Measurements from ENCODE around the gene MEF2A. TPM values are rescaled to one million over a fixed set of nuclear protein-coding genes. Genes with fewer than 3 reads are reported as not detected.
A peak's percentile ranks its signal among the peaks of the same experiment; 100 is the strongest.
"Not testable (repeated sequence)": the region's sequence is repeated elsewhere in the genome, so short reads cannot be mapped to it uniquely, and the experiment has no call there.

Gene MEF2A
- total RNA-seq, 1 donor from 2014 or later: 25.5 TPM

DNA sequence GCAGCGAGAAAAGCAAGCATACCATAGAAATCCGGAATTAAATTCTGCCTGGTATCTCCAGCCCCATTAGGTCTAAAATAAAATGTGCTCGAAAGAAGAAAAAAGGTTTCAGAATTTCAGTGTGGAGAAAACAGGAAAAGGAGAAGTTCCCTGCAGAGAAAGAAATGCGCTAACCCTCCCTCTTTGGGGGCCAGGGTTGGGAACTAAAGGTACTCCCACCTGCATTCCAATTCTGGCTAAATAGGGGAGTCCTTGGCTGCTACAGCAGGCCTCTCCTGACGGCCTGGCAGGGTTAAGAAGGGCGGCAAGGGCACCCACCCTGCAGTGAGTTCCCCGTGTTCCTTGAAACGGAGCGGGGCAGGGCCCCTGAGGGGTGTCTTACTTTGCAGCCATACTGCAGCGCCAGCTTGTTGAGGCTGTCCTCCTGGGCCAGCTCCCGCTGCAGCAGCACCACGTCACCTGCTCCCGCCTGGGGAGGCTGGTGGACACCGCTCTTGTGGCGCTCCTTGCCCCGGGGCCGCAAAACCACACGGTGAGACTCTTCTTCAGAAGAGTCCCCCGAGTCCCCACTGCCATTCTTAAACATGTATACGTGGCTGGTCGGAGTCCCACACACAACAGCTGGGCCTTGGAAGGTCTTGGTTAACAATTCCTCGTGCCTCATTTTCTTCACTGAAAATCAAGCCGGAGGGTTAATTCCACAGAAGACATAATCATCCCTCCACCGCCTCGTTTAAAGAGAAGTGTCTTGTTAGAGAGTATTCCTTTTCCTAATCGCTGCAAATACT is 165.7 kb downstream of the MEF2A start:
- no peak for ATAC-seq

DNA sequence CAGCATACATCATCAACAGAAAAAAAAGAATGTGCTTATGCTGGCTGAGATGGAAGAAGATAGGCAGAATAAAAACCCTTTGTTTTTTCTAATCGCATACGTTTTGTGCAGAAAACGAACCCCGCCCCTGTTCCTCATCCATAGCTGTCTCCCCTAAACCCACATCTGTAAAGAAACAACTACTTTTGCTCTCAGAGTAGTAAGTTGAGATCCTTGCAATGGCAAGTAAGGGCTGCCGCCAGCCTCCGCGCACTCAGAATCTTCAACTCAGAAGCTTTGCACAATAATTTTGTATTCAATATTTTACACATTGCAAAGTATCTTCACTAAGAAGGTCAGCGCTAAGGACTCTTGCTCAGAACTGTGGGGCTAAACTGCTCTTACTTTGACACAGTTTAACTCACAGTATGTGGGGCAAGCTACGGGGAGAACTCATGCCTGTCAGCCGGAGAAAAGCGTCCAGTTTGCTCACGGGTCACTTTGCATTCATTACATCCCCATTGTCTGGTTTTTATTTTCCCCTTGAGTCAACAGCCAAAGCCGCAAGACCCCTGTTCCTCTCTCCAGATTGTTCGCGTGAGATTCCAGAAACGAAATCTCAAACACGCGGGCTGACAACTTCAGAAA is 166.5 kb downstream of the MEF2A start:
- ATAC-seq: no peak

DNA sequence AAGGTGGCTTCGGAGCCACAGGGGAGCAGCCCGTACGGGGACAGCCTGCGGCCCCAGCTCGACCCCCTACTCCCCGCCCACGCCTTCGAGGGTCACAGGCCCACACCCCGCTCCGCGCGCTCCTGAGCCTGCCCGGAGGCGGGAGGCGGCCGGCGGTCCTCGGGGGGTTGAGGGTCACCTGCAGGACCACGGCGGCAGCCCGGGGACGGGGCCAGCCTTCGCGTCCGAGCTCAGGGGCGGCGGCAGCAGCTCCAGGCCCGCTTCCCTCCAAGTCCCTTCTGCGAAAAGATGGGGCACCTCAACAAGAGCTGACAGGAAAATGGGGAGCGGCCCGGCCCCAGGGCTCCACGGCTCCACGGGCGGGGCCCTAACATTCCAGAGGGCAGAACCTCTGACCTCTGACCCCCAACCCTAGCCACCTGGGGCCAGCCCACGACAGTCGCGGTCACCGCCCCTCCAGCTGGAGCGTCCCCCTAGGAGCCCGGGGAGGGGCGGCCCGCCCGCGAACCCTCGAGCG is 167.0 kb downstream of the MEF2A start:
- peak; percentile 80 for ATAC-seq

DNA sequence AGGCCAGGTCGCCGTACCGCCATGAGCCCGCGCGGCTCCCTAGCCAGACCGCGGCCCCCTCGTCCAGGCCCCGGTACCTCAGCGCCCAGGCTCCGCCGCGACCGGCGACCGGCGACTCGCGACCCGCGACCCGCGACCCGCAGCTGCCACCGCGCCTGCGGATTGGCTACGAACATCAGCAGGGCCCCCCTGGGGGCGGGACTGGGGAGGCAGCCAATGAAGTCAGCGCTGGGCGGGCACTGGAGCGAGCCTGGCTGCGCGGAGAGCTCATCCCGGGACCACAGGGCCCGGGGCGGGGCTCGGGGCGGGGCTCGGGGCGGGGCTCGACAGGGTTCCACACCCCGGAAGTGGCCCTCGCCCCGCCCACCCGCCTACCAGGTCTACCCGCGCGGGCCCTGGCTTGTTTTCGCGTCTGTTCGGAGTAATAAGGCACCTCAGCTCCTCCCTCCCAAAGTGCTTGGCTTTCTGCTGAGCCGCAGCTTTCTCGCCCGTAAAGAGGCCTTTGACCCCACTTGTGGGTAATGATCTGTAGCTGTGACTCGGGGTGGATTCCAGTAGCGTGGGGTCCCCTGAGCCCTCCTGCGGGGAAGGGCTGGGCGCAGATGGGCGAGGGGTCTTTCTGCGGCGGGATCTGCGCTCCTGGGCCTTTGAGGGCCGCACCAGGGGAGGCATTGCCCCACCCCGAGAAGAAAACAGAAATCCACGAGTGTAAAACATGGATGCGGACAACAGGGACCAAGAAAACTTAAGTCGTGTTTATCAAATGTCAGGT is 167.7 kb downstream of the MEF2A start, which contains the start of gene LYSMD4:
LYSMD4 (minus strand) TSS at position 170 of the 772 bp plus-strand sequence. CDS start 1,438 bp downstream, outside the sequence.
- peak; percentile 99 for ATAC-seq

DNA sequence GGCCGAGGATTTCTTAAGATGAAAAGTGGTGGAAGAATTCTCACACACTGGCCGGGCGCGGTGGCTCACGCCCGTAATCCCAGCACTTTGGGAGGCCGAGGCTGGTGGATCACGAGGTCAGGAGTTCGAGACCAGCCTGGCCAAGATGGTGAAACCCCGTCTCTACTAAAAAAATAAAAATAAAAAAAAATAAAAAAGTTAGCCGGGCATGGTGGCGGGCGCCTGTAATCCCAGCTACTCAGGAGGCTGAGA is 168.2 kb downstream of the MEF2A start:
- ATAC-seq: not testable (repeated sequence)

DNA sequence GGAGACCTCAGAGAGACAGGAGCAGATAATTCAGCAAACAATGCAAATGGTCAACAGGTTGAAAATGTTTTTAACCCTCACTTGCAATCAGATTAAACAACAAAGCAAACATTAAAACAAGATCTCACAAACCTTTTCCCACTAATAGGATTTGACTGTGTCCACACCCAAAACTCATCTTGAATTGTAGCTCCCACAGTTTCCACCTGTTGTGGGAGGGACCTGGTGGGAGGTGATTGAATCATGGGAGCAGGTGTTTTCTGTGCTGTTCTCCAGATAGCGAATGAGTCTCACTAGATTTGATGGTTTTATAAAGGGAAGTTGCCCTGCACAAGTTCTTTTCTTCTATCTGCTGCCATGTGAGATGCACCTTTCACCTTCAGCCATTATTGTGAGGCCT is 168.8 kb downstream of the MEF2A start:
- ATAC-seq: no peak

DNA sequence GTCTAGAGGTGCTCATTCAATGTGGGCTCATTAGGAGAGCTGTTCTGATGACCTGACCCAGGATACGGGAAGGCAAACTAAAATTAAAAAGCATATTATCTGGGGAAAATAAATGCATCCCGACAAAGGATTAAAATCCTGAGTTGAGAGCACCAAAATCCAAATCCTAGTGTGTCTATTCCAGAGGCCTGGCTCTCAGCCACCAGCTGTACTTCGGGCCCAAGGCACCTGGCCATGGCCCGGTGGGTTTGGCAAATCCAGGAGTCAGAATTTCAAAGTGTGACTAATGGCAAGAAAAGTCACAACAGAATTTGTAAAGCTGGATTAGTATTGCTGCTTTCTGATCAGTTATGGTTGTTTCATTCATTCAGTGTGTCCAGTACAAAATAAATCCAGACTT is 170.1 kb downstream of the MEF2A start:
- ATAC-seq: no peak

DNA sequence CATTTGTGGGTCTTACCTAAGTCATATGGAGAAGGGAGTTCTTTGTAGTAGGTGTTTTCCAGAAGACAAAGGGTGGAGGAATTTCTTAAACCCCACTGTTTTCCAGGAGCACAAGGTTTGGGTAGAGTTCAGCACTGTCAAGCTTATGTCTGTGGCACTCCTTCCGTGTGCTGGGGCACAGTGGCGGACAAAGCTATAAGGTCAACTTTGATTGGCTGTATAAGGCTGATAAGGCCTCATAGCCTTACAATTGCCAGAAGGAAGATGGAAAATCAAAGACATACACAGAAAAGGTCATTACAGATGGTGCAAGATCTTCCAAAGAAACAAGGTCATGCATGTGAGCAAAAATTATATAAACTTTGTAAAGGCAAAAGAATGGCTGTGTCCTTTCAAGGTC is 170.9 kb downstream of the MEF2A start:
- no peak for ATAC-seq

DNA sequence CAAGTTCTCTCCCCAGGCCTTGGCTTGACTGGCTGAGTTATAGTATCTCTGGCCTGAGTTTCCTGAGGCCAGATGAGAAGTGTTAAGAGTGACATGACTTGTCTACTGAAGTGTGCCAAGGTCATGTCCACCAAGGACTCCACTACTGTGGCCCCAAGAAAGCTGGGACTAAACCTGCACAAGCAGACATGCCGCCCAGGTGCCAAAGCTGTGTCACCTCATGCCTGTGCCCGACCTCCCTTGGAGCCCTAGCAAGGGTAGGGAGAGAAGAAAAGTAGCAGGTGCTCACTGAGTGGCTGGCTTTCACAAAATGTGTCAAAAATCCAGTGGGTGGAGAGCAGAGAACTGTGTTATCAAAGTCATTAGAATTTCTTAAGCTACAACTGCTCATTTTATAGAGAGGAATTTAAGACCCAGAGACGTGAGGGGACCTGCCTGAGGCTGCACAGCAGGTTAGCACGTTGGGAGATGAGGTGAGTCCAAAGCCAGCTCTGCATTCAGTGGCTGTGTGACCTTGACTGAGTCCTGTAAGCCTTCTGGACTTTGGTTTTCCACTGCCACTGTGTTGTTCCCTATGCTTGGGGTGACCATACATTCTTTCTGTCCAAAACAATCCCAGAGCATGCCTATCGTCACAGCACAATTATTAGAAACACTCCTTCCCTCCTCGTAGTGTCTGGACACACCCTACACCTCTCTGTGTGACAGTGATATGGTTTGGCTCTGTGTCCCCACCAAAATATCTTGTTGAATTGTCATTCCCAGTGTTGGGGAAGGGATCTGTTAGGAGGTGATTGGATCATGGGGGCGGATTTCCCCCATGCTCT is 172.4 kb downstream of the MEF2A start:
- no peak for ATAC-seq

DNA sequence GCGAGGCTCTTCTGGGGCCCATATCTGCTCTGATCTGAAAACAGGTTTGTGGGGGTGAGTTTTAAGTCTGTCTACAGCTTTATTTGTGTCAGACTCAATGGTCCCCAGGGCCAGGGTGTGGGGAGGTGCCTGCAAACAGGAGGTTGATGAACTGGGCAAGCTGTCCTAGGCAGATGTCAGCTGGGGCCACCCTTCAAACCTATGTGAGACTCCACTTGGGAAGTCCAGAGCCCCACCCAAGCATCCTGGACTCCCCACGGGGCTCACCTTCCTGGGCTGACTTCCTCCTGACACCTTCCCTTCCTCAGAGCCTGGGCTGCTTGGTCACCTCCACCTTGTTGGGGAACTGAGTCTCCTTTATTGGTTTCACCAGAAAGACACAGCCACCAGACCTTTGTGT is 176.1 kb downstream of the MEF2A start:
- peak; percentile 23 for ATAC-seq

DNA sequence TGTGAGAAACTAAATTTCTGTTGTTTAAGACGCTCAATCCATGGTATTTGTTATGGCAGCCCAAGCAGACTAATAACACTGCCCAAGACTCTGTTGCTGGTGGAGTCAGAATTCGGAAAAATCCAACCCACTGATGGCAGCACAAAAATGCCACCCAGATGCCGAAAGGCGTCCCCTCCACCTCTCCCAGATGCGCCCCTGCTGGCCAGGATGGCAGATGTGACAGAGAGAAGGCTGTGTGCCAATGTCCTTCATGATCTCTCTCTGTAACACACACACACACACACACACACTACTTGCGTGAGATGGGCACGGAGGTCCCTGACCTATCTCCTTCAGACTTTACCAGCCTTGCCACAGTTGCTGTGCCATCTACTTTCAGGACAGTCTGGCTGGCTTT is 178.4 kb downstream of the MEF2A start:
- ATAC-seq: no peak

DNA sequence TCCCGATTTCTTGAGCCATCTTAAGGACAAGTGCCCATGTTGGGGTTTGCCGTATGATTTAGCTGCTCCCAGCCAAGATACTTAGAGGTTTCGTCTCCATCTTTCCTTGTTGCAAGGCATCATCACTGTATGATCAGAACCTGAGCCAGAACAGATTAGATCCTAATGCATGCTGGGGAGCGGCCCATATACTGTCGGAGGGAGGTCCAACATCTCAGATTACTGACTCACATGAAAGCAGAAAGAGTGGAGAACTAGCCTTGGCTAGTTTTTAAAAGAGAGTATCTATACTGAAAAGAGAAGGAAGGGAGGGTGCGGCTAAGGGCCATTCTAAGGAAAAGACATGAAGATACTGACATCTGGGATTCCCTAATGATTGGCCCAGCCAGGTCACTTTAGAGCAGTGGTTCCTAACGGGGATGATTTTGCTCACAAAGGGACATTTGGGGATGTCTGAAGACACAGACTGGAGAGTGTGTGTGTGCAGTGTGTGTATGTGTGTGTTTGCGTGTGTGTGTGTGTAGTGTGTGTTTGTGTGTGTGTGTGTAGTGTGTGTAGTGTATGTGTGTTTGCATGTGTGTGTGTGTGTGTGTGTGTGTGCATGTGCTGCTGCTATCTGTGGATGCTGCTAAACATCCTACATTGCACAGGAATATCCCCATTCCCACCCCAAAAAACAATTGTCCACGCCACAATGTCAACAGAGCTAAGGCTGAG is 179.7 kb downstream of the MEF2A start:
- ATAC-seq: no peak

DNA sequence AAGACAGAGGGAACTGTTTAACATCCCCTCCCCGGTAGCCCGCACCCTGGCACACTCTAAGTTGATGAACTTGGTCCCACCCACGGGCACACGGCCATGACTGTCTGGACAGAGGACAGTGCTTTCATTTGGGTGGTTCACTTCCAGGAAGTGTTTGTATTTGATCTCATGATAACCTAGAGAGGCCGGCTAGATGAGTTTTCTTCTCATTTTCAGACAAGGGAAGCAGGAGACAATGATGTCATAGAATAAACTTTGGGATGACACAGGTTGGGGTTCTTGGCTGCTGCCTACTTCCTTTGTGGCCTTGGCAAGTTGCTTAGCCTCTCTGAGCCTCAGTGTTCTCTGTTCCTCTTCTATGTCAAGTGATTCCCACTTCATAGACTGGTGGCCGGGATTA is 183.6 kb downstream of the MEF2A start:
- peak; percentile 82 for ATAC-seq

DNA sequence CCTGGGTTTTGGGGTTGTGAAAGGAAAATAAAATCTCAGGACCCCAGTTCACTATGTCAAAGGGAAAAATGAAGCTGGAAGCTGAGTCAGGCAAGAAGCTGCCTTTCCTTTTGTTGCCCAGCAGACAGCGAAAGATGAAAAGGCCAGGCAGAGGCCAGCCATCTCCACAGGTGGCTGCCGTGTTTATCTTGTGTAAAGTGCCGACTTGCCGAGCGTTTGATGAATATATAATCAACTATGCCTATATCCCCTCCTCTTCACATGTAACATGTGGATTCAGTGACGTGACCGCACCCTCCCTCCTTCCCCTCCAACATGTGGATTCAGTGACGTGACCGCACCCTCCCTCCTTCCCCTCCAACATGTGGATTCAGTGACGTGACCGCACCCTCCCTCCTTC is 184.5 kb downstream of the MEF2A start:
- not testable (repeated sequence) for ATAC-seq

DNA sequence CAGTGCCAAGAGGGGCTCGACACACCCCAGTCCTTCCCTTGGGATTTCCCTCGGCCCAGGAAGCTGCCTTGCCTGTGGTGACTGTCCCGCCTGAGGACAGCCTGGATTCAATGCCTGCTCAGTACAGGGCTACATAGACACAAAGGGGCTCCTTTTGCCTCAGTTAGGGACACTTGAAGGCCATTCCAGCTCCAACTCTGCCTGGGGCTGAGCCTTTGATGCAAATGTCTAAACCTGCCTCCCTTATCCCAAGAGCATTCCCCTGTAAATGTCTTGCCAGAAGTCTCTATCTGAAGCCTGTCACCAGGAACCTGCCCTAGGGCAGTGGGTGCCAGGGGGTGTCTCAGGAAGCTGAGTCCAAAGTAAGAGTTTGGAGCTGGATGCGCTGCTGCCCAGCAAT is 186.8 kb downstream of the MEF2A start:
- peak; percentile 28 for ATAC-seq

DNA sequence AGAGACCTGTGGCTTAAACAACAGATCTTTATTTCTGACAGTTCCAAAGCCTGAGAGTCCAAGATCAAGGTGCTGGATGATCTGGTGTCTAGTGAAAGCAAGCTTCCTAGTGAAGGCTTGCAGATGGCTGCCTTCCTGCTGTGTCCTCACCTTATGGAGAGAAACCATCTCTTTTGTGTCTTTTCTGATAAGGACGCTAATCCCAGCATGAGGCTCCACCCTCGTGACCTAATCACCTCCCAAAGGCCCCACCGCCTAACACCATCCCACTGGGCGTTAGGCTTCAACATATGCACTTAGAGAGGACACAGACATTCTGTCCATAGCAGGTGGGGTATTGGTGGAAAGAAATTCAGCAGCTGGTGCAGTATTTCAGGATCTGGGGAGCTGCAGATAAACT is 187.3 kb downstream of the MEF2A start:
- no peak for ATAC-seq

DNA sequence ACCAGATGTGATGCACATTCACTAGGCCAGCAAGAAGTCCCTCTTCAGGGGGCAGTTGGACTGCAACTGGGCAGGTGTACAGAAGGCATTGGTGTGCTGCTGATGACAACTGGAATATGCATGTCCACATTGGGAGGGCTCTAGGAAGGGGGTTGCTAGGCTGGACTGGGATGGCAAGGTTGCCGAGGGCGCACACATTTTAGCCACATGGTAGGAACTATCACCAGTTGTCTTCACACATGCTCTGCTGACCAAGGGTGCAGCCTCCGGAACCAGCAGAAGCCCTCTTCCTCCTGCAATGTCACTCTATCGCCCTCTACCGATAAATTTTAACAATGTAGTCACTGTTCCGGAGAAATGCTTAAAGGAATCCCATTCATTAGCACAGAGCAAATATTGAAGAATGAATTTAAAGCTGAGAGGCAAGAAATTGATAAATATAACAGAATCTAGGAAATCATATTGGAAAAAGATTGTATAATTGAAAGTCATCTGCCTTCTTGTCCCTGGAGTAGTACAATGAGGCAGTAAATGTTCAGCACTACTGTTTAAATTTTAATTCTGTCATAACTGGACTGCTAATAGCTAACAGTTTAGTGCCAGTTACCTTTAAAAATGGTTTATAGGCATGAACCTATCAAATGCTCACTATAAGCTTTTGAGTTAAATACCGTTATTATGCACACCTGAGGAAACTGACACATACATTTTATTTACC is 190.1 kb downstream of the MEF2A start:
- peak; percentile 76 for ATAC-seq

DNA sequence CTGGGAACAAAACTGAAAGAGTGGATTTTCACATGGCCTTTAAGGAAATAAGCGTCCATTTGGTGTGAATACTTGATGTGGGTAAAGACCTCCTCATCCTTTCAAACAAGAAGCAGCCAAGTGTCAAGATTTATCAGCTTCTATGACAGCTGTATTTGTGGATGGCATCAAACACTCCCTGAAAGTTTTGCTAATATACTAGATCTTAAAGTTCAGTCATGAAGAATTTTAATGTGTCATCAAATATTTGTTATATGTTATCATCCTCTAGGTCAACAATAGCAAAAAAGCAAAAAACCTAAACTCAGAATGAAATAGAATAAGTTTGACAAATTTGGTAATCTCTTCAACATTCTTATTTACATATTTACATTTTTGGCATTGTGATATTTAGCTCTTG is 196.5 kb downstream of the MEF2A start:
- no peak for ATAC-seq

DNA sequence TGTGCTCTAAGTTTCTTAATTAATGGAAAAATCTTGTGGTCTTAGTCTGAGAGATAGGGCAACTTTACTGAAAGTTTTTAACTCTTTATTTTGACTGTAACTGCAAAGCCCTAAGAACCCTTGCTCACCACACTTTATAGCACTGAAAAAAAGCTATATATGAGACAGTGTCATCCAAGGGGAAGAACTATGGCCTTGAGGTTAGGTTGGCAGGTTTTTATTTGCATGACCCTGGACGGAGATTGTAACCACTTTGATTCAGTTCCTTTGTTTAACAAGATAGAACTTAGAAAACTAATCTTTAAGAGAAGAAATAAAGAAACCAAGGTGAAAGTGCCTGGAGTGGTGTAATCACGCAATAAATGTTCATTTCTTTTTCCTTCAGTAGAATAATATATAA is 198.0 kb downstream of the MEF2A start:
- no peak for ATAC-seq

DNA sequence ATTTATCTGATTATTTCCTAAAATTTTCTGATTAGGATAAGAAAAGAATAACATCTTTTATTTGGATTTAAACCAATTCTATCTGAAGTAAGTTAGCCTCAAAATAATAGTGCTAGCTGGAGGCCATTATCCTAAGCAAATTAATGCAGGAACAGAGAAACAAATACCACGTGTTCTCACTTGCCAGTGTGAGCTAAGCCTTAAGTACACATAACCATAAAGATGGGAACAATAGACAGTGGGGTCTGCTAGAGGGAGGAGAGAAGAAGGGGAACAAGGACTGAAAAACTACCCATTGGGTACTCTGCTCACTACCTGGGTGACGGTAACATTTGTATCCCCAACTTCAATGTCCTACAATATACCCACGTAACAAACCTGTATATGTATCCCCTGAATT is 198.7 kb downstream of the MEF2A start:
- ATAC-seq: no peak
